ENCODE measurements around the gene JUP. TPM values are rescaled to one million over a fixed set of nuclear protein-coding genes. Genes with fewer than 3 reads are reported as not detected.

JUP gene
- total and polyA plus RNA-seq, 2 of the 13 experiments (the other 11 are each of a cell fraction or from before 2014, with no cell fraction given): 12.1 to 20.6 TPM

DNA sequence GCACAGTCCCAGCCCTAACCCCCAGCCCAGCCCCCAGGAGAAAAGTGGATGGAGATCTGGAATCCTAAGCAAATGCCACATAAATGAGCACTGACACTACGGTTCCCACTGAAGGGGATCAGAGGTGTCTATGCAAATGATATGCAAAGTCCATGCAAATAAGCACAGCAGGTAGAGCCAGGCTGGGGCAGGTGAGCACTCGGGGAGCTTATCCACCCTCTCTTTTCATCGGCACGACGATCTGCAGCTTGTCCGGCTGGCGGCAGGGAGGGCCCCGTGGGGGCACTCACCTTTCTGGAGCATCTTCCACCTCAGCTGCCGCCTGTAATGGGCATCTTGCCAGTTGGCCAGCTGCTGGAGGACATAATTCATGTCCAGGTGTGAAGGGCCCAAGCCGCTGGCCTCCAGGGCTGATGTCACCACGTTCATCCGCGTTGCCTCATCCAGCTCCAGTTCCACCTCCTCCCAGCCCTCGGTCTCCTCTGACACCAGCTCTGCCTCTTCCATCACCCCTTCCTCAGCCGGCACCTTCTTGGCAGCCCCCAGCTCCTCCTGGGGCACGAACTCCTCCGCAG, 61.9 kb downstream of the JUP start:
- no peaks in the 10 kb centered on the region for H3K36me3 ChIP-seq (replicated peaks in 1 of 2; ENCODE audit: control insufficient read depth in 1 of 2, insufficient read depth in 2 of 2, low read length in 2 of 2)
- intact Hi-C loops (cut with micrococcal nuclease; ENCODE audit: unreplicated experiment): no loop called here
- H3K4me2 ChIP-seq (ENCODE audit: low read depth, low read length): no peak overlapping the region
- POLR2A ChIA-PET: interaction anchor here (1.0 to 1.8 kb wide), 2 partner anchors 35 to 36 kb away, joined by 5 to 8 read pairs; no protein-coding TSS in a partner anchor
- FAIRE-seq: no peak
- H3K9me3 ChIP-seq (ENCODE audit: low read length): no peaks in the 10 kb centered on the region
- TF ChIP-seq ZNF879 (CRISPR knock-in tag; IDR thresholded peaks at IDR 0.05): no peak
- TF ChIP-seq CHD4 (IDR thresholded peaks at IDR 0.05; ENCODE audit: borderline replicate concordance, low read length): no peak
- no peak for TF ChIP-seq ZSCAN20 (CRISPR knock-in tag; IDR thresholded peaks at IDR 0.05; ENCODE audit: borderline replicate concordance)
- TF ChIP-seq FOSL1 (CRISPR knock-in tag; IDR thresholded peaks at IDR 0.05; ENCODE audit: borderline replicate concordance): no peak
- no peak for TF ChIP-seq AKAP8 (CRISPR knock-in tag; IDR thresholded peaks at IDR 0.05)
- TF ChIP-seq BHLHE40 (IDR thresholded peaks at IDR 0.05; ENCODE audit: low read length): no peak
- TF ChIP-seq ZBTB42 (CRISPR knock-in tag; IDR thresholded peaks at IDR 0.05): no peak
- TF ChIP-seq ZZZ3 (CRISPR knock-in tag; IDR thresholded peaks at IDR 0.05; ENCODE audit: borderline replicate concordance): no peak
- TF ChIP-seq TOE1 (CRISPR knock-in tag; IDR thresholded peaks at IDR 0.05): no peak
- TF ChIP-seq TCF7 (IDR thresholded peaks at IDR 0.05; ENCODE audit: low read depth): no peak
- TF ChIP-seq AGO2 (optimal IDR thresholded peaks at IDR 0.05; ENCODE audit: low read depth, low read length): no peak
- ATAC-seq: no peak
- CTCF ChIA-PET (ENCODE audit: low intra/inter-chr PET ratio, low total read pairs): no interaction called here
- BruUV-seq (replicated peaks): no TSS peak
- H3K9ac ChIP-seq (ENCODE audit: insufficient read depth, low read depth, low read length): no peak overlapping the region
- no peak overlapping the region for H2AFZ ChIP-seq (ENCODE audit: low read length)
- no peak for DNase-seq (ENCODE audit: low spot score)
- H3K79me2 ChIP-seq (ENCODE audit: insufficient read depth, low read length): no peaks in the 10 kb centered on the region
- H3K27me3 ChIP-seq (ENCODE audit: control insufficient read depth in 1 of 2, insufficient read depth in 2 of 2, low read length in 2 of 2): peaks cover 10 to 61% of the 10 kb centered on the region in 2 experiments; a peak in 4 of 5 replicates
- H3K4me1 ChIP-seq (ENCODE audit: insufficient read depth, low read length): no peaks in the 10 kb centered on the region
- no peak overlapping the region for H3K27ac ChIP-seq (ENCODE audit: extremely low read length, insufficient read depth, low read length)
- 41% methylated on average over 16 of the region's 17 CpGs for WGBS (ENCODE audit: low lambda C conversion rate)
- in situ Hi-C loops (cut with HindIII; ENCODE audit: extremely low pct_ligation_motif_present, low pct_unique_long_range_greater_than_20kb): no loop called here
- no peak overlapping the region for H3K4me3 ChIP-seq (replicated peaks in 1 of 3; ENCODE audit: insufficient read depth in 1 of 3, low read depth in 2 of 3, low read length in 3 of 3)
- H4K20me1 ChIP-seq (ENCODE audit: insufficient read depth, low read length): no peaks in the 10 kb centered on the region
